OCI-M1 (cell line): Measurements from ENCODE around the gene SEPTIN8.

Source experiments
- DNase-seq: peaks from one replicate; lab custom pipeline; 2025; lab: John Stamatoyannopoulos, UW

SEPTIN8 gene

GRCh38 chr5:132748522-132749000 lies 28.5 kb downstream of the SEPTIN8 start:
- no peak for DNase-seq

DNA sequence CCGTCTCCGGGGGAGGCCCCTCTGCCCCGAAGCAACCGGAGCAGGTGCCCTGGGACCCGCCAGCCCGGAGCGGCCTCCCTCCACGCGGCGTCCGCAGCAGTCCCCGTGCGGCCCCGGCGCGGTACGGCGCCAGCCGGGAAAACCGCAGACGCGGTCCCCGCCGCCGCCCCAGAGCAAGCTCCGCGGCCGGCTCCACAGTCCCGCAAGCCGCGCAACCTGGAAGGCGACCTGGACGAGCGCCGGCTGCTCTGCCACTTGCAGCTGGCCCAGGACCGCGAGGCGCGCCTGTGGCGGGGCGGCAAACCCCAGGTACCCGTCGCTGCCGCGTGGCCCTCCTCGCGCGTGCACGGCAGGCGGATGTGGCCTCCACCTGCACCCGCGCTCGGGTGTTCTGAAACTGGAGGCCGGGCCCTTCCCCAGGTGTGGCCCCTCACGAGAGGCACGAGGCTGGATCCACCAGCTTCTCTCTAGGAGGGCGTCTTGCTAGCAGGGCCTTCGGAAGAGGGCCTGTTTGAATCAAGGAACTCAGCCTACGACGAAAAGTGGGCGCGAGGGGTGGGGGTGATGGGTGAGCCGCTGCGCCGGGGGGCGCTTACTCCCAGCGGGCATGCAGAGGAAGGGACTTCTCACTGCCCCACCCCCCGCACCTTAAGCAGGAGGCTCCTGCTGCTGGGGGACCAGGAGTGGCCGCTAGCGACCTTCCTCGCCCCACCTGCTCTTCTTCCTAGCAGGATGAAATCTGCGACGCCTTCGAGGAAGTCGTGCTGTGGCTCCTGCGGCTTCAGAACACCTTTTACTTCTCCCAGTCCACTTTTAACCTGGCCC lies 29.2 kb downstream of the SEPTIN8 start:
- DNase-seq, result no peak

DNA sequence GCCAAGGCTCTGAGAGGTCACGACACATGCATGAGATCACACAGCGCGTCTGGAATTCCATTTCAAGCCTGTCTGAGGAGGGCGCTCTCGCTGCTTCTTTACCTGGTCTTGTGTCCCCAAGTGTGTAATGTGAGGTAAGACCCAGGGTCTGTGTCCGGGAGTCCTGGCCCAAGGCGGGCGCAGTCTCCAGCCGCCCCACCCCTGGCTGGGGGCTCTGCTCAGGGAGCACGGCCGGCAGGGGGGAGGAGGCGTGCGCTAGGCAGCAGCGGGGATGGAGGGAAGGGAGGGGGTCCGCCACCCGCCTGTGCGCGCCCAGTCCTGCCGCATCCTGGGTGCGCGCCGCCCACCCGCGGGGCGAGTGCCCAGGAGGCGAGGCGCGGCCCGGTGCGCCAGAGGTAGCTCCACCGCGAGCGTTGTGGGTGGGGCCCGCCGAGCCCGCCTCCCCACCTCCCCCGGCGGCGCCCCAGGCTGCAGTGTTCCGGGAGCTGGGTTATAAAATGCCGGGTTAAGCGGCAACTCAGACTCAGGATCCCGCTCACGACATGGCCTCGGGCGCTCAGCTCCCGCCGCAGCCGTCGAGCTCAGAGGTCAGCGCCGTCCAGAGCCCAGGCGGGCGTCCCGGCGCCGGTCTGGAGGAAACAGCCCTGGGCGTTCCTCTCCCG lies 30.0 kb downstream of the SEPTIN8 start, which contains the start of gene CCNI2:
Gene CCNI2, plus strand, starts transcription at position 473 of the 662 bp plus-strand sequence. Its CDS starts 70 bp downstream, at position 543.
- no peak for DNase-seq

- DNase-seq, result no peak
These were observed 30.5 kb downstream of the SEPTIN8 start for GRCh38 chr5:132746592-132746953.

- no peak for DNase-seq
These were observed 32.4 kb downstream of the SEPTIN8 start for GRCh38 chr5:132744659-132745058.

- no peak for DNase-seq
These were observed 34.4 kb downstream of the SEPTIN8 start for GRCh38 chr5:132742626-132743025.

GRCh38 chr5:132742158-132742557 lies 34.9 kb downstream of the SEPTIN8 start:
- no peak for DNase-seq

- no peak for DNase-seq
These were observed 37.8 kb downstream of the SEPTIN8 start for GRCh38 chr5:132739232-132739631.

DNA sequence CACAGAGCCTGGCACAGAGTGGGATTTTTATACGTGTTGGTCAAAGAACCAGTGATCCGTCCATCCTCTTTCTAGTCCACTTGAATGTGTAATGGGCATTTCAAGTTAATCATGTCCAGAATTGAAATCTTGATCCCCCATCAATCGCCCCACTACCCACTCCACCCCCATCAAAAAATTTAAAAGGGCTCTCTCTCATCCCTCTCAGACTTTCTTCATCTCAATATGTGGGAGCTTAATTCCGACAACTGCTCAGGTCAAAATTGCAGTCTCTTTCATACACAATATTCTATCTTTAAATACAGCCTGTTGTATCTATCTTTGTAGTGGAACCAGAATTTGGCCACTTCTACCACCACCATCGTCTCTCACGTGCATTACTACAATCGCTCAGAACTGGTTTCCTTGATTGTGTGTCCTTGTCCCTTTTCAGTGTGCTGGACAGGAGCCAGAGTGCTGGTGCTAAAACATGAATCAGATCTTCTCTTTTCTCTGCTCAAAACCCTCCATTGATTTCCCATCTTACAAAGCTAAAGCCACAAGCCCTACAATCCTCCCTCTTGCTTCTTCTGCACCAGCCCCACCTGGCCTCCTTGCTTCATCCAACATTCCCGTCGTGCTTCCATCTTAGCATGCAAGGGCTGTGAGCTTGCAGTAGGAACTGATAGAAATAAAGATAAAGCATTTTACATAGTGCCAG lies 38.9 kb downstream of the SEPTIN8 start:
- peak; percentile 26 for DNase-seq

- DNase-seq, result peak; percentile 98
These were observed 39.9 kb downstream of the SEPTIN8 start, which contains the start of gene KIF3A for GRCh38 chr5:132736853-132737833. KIF3A (minus strand) TSS chr5:132737546; CDS start chr5:132737419, 127 bp downstream.

DNA sequence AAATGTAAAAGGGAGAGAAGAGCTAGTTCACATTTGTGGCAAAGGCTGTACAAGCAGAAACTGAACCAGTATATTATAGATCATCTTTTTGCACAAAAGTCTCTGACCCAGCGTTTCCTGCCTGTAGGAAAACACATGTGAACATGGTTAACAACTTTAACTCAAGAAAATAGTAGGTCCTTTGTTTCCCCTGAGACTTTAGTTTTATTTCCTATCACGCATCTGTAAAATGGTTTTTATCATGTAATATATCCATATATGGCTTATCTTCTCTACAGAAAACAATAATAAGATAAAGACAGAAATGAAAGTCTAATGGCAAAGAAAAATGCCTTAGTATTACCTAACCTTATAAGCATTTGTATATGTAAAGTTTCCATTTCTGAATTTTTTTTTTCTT lies 42.4 kb downstream of the SEPTIN8 start:
- no peak for DNase-seq

DNA sequence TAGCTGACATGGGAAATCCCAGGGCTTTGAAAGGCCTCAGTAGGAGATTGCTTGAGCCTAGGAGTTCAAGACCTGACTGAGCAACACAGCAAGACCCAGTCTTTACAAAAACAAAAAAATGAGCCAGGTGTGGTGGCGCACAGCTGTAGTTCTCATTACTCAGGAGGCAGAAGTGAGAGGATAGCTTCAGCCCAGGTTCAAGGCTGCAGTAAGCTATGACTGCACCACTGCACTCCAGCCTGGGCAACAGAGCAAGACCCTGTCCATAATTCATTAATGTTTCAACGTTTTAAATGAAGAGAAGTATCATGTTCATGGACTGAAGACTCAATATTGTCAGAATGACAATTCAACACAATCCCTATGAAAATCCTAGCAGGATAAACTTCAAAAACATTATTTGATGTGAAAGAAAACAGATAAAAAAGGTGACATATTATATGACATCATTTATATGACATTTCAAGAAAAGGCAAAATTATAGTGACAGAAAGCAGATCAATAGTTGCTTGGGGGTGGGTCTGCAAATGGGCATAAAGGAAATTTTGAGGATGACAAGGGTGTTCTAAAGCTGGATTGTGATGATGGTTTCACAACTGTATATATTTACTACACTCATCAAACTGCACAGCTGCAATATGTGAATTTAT lies 43.4 kb downstream of the SEPTIN8 start:
- no peak for DNase-seq

DNA sequence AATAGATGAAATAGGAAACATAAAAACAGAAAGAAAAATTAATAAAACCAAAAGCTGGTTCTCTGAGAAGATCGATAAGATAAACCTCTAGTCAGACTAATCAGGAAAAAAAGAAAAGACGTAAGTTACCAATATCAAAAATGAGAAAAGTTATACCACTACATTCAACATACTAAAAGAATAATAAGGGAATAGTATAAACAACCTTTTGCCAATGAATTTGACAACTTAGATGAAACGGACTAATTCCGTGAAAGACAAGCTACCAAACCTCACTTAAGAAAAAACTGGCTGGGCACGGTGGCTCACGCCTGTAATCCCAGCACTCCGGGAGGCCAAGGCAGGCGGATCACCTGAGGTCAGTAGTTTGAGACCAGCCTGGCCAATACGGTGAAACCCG lies 47.1 kb downstream of the SEPTIN8 start:
- no peak for DNase-seq

GRCh38 chr5:132725745-132726144 lies 51.3 kb downstream of the SEPTIN8 start:
- no peak for DNase-seq

- DNase-seq, result no peak
These were observed 58.3 kb downstream of the SEPTIN8 start for GRCh38 chr5:132718544-132719312.

GRCh38 chr5:132714456-132715307 lies 62.4 kb downstream of the SEPTIN8 start:
- DNase-seq, result peak; percentile 75

GRCh38 chr5:132708645-132709044 lies 68.4 kb downstream of the SEPTIN8 start:
- peak; percentile 69 for DNase-seq

GRCh38 chr5:132704875-132705274 lies 72.2 kb downstream of the SEPTIN8 start:
- DNase-seq, result no peak
